Skeletal muscle tissue (tissue), 4 donors: ENCODE results near the gene LY86. TPM values are rescaled to one million over a fixed set of nuclear protein-coding genes. Genes with fewer than 3 reads are reported as not detected.
"Not testable (repeated sequence)": the region's sequence is repeated elsewhere in the genome, so short reads cannot be mapped to it uniquely, and the experiment has no call there.

Experiments
- H3K27ac ChIP-seq: one replicate; pipeline ENCODE4 v1.7.0; 2013; ENCODE audit warnings: mild to moderate bottlenecking, low read depth, low read length, inconsistent platforms
- H3K27me3 ChIP-seq, 3 donors: one replicate each; pipeline ENCODE4 v1.7.0; 2013; ENCODE audit warnings: low read length in 3 of 3; ENCODE audit not compliant: control insufficient read depth in 3 of 3, insufficient read depth in 3 of 3
- H3K36me3 ChIP-seq, 3 donors: one replicate each; pipeline ENCODE4 v1.7.0; 2013; ENCODE audit warnings: low read length in 3 of 3; ENCODE audit not compliant: control insufficient read depth in 3 of 3, insufficient read depth in 3 of 3
- H3K4me1 ChIP-seq, 3 donors: one replicate each; pipeline ENCODE4 v1.7.0; 2013; ENCODE audit warnings: low read length in 3 of 3, mild to moderate bottlenecking in 3 of 3; ENCODE audit not compliant: control insufficient read depth in 3 of 3, insufficient read depth in 3 of 3
- H3K4me3 ChIP-seq, 3 donors: one replicate each; pipeline ENCODE4 v1.7.0; 2013; ENCODE audit warnings: low read length in 3 of 3
- H3K9ac ChIP-seq, 3 donors: one replicate each; pipeline ENCODE4 v1.7.0; 2013; ENCODE audit warnings: low read length in 3 of 3, mild to moderate bottlenecking in 3 of 3, moderate library complexity in 2 of 3, low read depth in 1 of 3
- H3K9me3 ChIP-seq, 3 donors: one replicate each; pipeline ENCODE4 v1.7.0; 2013; ENCODE audit warnings: low read length in 3 of 3; ENCODE audit not compliant: control insufficient read depth in 3 of 3
- total RNA-seq: library from RNA; depleted of rRNA; stranded (reverse); fragments of >200 nt; gene quantifications from one replicate; pipeline ENCODE4 v1.2.3, GENCODE V29; 2014
- donor health status: Osteomylitis.

LY86 gene
- total RNA-seq, 1 donor from 2014 or later: 6.8 TPM

DNA sequence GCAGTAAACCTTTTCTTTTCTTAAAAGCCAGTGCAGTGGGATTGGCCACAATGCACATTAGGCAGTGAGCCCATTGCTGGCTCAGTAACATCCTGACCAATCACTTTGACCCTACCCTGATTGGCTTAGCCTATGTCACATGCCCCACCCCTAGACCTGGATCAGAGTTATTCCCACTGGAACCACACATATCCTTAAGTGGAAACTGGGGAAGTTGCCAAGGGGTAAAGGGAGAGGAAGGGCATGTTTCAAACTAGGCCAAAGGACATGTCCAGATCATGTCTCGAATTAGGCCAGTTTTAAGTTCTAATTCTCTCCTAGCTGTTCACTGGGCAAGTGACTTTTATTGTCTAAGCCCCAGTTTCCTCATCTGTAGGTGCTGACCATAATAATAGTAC lies 69.3 kb downstream of the LY86 start:
- H3K9ac ChIP-seq: no peak overlapping the region
- peaks cover 19 to 29% (median 20%) of the 10 kb centered on the region in 3 donors for H3K4me1 ChIP-seq
- no peak overlapping the region for H3K27ac ChIP-seq
- no peaks in the 10 kb centered on the region for H3K27me3 ChIP-seq
- H3K9me3 ChIP-seq: no peaks in the 10 kb centered on the region
- H3K4me3 ChIP-seq: no peak overlapping the region
- no peaks in the 10 kb centered on the region for H3K36me3 ChIP-seq

DNA sequence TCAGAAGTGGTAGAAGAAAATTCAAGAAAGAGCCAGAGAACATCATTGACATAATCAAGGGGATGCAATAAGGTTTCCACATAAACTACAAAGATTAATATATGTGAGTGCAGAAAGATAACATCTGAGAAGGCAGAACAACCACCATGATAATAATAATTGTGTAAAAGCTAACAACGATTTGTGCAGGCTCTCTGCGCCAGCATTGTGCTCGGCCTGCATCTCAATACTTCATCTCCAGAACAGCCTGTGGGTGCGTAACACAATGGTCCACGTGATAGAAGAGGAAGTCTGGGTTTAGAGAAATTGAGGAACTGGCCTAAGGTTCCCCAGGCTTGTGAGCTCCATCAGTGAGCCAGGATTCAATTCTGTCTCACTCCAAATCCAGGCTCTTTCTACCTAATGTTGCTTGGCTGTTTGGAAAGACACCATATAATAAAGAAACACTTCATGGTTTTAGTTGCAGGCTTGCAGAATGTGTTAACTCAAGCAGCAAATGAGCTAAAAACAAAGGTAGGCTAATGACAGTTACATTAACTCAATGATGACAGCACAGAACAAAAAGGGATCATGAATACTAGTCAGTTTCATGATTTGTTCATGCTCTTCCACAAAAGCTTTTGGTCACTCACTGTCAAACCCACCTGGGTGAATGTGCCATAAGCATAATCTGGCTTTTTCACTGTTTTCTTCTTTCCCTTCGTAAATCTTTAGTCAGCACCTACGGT lies 71.2 kb downstream of the LY86 start:
- Histone ChIP-seq H3K9me3 (no peaks in the 10 kb centered on the region), H3K36me3 (no peaks in the 10 kb centered on the region), H3K4me1 (peaks cover 11 to 21% (median 13%) of the 10 kb centered on the region in 3 donors), H3K27me3 (no peaks in the 10 kb centered on the region), H3K4me3 (no peak overlapping the region), H3K9ac (no peak overlapping the region), H3K27ac (no peak overlapping the region)

DNA sequence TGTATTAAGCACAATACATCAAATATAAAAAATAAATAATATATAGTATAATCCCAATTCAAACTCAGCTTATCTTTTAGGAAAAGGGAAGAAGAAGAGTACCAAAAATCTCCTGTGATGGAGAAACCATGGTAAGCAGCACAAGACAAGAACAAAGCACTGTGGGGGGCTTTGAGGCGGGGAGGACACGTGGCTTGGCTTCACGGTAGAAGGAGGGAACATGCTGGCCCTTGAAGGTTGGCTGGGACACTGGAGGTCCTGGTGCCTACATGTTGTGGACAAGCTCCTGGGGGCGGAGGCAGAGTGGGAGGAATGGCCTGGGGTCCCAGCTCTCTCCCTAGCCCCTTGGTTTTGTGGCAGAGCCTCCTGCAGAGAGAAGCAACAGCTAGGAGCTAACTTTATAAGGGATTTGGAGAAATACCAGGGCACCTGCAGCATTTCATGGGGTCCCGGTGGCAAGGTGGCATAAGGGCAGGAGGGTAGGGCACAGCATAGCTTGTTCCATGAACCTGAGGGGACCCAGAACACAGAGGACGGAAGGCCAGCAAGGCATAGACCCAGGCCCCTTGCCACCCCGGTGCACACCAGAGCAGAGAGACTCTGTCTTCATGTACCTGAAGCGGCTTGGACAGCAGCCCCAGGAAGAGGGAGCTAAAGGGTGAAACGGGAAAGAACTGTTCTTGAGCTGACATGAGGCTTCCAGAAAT lies 72.0 kb downstream of the LY86 start:
- Histone ChIP-seq H3K4me1 (peaks cover 5 to 14% (median 6%) of the 10 kb centered on the region in 3 donors), H3K27ac (no peak overlapping the region), H3K27me3 (no peaks in the 10 kb centered on the region), H3K9me3 (no peaks in the 10 kb centered on the region), H3K9ac (no peak overlapping the region), H3K36me3 (no peaks in the 10 kb centered on the region), H3K4me3 (no peak overlapping the region)

DNA sequence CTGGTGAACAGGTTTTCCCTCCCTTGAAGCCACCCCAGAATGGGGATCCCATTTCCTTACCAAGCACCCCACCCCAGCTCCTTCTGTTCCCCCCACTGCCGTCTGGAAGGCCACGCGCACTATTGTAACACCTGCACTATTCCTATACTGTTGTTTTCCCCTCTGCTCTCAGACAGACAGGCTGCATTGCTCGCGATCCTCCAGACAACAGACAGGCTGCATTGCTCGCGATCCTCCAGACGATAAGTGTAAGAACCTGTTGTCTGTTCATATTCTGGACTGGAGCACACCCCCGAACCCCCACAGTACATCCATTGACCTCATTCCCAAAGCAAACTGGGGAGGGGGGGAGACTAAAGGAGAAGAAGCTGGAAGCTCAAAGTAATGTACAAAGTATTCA lies 72.7 kb downstream of the LY86 start:
- no peaks in the 10 kb centered on the region for H3K36me3 ChIP-seq
- no peaks in the 10 kb centered on the region for H3K27me3 ChIP-seq
- H3K4me1 ChIP-seq: peaks cover 0 to 10% (median 3%) of the 10 kb centered on the region in 3 donors
- no peak overlapping the region for H3K9ac ChIP-seq
- no peak overlapping the region for H3K4me3 ChIP-seq
- H3K9me3 ChIP-seq: no peaks in the 10 kb centered on the region
- no peak overlapping the region for H3K27ac ChIP-seq

DNA sequence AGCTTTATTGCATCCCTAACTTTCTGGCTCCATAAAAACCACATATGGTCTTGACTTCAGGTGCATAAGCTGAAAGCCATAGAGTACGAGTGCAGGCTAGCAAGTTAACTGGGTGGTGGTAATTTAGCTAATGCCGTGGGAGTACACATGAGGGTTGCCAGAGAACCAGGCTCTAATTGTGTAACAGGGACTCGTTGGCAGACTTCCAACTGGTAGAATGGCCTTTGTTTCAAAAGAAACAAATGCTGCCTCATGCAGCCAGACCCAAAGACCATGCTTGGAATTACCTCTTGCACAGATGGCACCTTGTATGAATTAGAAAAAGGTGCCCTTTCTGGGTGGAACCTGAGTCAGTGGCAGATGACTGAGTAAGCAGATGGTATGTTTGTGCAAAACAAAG lies 73.2 kb downstream of the LY86 start:
- no peaks in the 10 kb centered on the region for H3K9me3 ChIP-seq
- no peaks in the 10 kb centered on the region for H3K27me3 ChIP-seq
- H3K36me3 ChIP-seq: no peaks in the 10 kb centered on the region
- H3K27ac ChIP-seq: no peak overlapping the region
- H3K4me3 ChIP-seq: no peak overlapping the region
- H3K4me1 ChIP-seq: peaks cover 0 to 10% (median 3%) of the 10 kb centered on the region in 3 donors
- no peak overlapping the region for H3K9ac ChIP-seq

DNA sequence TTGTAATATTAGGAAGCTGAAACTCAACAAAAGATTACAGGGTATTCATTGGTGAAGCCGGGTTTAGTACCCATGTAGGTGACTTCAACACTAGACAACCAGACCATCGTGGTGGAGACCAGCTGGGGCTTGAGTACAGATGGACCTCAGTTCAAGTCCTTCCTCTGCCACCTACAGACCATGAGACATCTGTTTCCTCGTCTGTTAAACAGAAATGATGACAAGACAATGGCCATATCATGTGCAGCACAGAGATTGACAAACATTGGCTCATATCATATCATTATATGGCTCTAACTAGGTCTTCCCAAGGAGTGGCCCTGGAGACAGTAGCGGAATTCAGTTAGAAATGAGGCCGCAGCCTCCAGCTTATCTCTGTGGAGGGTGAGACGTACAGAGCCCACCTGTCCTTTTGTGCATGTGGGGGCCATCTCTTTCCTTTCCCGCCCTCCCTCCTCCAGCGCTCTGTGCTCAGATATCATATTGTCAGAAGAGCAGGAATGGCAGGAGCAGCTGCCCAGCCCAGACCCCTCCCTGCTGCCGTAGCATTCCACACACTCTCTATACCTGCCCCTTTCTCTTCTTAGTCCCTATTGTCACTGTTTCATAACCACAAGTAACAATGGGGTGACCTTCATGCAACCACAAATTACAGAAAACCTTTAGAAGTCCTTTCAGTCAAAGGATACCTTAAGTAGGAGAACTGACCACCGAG lies 75.1 kb downstream of the LY86 start:
- Histone ChIP-seq H3K4me3 (no peak overlapping the region), H3K9ac (no peak overlapping the region), H3K27ac (no peak overlapping the region), H3K9me3 (no peaks in the 10 kb centered on the region), H3K27me3 (no peaks in the 10 kb centered on the region), H3K36me3 (no peaks in the 10 kb centered on the region), H3K4me1 (peaks cover 0 to 10% (median 3%) of the 10 kb centered on the region in 3 donors)

DNA sequence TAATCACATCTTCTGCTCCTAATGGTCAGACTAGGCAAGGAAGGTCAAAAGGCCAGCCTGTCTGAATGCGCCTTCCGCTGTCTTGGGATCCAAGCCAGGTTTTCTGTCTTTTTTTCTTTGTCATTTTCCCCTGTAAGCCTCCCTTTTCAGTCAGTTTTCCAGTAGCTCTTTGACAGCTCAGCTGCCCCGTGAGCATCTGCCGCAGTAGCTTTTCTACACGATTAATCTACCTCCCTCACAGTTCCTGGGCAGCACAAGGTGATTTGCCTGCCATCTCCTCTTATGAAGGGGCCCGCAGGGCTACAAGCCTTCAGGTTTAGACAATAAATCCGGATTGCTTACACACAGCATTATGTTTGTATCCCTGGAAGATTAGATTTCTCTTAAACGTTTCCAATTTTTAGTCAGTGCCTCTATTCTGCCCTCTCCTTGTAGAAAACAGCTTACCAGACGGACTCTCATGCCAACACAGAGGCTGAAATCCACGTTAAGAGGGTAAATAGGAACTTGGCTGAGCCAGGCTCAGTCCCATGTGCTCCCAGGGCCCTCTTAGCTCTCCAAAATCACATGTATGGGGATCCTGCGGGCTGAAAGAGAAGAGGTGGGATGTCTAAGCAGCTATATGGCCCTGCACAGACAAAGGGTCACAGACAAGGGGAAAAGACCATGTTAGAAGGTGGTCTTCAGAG lies 77.2 kb downstream of the LY86 start:
- Histone ChIP-seq H3K9me3 (no peaks in the 10 kb centered on the region), H3K4me3 (no peak overlapping the region), H3K27me3 (no peaks in the 10 kb centered on the region), H3K36me3 (no peaks in the 10 kb centered on the region), H3K4me1 (peaks cover 0 to 6% (median 3%) of the 10 kb centered on the region in 3 donors), H3K9ac (no peak overlapping the region), H3K27ac (no peak overlapping the region)

DNA sequence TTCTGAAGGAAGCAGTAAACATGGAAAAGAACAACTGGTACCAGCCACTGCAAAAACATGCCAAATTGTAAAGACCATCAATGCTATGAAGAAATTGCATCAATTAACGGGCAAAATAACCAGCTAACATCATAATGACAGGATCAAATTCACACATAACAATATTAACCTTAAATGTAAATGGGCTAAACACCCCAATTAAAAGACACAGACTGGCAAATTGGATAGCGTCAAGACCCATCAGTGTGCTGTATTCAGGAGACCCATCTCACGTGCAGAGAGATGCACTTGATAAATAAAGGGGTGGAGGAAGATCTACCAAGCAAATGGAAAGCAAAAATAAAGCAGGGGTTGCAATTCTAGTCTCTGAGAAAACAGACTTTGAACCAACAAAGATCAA lies 81.6 kb downstream of the LY86 start:
- not testable (repeated sequence) for H3K9me3 ChIP-seq, H3K4me3 ChIP-seq, H3K27me3 ChIP-seq, H3K27ac ChIP-seq, H3K4me1 ChIP-seq, H3K9ac ChIP-seq, H3K36me3 ChIP-seq

DNA sequence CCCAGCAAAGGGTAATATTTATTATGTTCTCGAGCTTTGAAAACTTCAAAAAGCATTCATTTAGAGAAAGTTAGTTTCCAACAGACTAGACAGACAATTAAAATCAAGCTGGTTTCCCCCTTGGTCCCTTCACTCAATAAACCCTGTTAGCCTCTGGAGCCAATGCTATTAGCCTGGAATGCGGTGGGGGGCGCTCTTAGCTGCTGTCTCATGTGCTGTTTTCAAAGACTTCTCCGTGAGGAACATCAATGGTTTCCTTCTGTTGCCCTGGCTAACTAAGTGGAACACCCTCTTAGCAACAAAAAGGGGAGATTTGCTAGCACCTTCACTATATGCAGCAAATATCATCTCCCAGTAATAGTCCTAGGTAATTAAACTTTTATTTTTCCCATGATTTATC lies 86.4 kb downstream of the LY86 start:
- H3K4me3 ChIP-seq: no peak overlapping the region
- no peaks in the 10 kb centered on the region for H3K9me3 ChIP-seq
- no peak overlapping the region for H3K9ac ChIP-seq
- peaks cover 3 to 7% (median 3%) of the 10 kb centered on the region in 3 donors for H3K4me1 ChIP-seq
- H3K27me3 ChIP-seq: no peaks in the 10 kb centered on the region
- H3K27ac ChIP-seq: no peak overlapping the region
- no peaks in the 10 kb centered on the region for H3K36me3 ChIP-seq
